Lower leg skin (tissue), 4 donors: ENCODE data around the gene AMBRA1. TPM values are rescaled to one million over a fixed set of nuclear protein-coding genes. Genes with fewer than 3 reads are reported as not detected.

Experiments
- DNase-seq, 2 donors: peaks; one replicate each; pipeline ENCODE4 v3.0.0-alpha.2; 2019; ENCODE audit warnings: low spot score in 2 of 2
- H3K4me3 ChIP-seq: fragments of 200-600 bp; sonication (generic); 2 replicates; pipeline ENCODE4 v1.5.1; 2017; ENCODE audit warnings: mild to moderate bottlenecking, low read depth; ENCODE audit not compliant: poor library complexity, severe bottlenecking
- POLR2A ChIP-seq, 2 donors: fragments of 450-650 bp; IDR thresholded peaks; one replicate each; pipeline ENCODE4 v1.6.1; 2016 to 2017; ENCODE audit warnings: antibody characterized with exemption in 2 of 2, mild to moderate bottlenecking in 1 of 2, moderate library complexity in 1 of 2
- WGBS, 2 donors: methylation state at CpG; one replicate each; pipeline ENCODE4 v1.1.5; 2018; 5-methylcytosine and 5-hydroxymethylcytosine counted together
- intact Hi-C: fragments of 100-400 bp; cut with DNase I; formaldehyde crosslinking; loops from one replicate; pipeline ENCODE4 v1.15.0; 2023; ENCODE audit warnings: low total_unique reads
- total RNA-seq, 4 donors: library from RNA; depleted of rRNA; stranded (reverse); fragments of >200 nt; gene quantifications; one replicate each; pipeline ENCODE4 v1.1.0, GENCODE V29; 2016
- TF ChIP-seq, protein P1 (sequence below), 3 donors: fragments of 450-650 bp; IDR thresholded peaks; one replicate each; pipeline ENCODE4 v1.5.1; 2016; ENCODE audit warnings: antibody characterized with exemption in 3 of 3, mild to moderate bottlenecking in 3 of 3, moderate library complexity in 2 of 3

Gene AMBRA1
- total RNA-seq, 4 donors from 2014 or later = 31.5 to 67.5 (median 36.2) TPM

DNA sequence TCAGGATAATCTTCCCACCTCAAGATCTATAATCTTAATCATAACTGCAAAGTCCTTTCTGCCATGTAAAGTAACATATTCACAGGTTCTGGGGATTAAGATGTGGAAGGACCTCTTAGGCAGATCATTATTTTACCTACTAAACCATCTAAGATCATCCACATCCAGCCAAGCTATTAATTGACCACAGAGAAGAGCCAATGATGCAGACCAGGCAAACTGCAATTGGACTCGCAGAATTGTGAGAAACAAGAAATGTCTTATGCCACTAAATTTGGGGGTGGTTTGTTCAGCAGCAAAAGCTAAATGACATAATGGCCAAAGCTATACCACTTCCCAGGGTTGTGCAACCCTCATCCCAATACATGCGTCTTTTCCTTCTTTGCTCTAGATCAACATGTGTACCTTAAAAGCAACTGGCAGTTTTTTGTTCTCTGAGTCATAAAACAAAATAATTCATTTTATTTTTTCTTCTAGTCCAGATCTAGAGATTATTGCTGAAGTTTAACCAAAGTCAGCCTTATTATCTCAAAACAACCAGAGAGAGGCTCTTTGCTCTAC, 113.6 kb downstream of the AMBRA1 start:
- no peak for DNase-seq
- no peak for TF ChIP-seq POLR2A (IDR thresholded peaks at IDR 0.05)
- TF ChIP-seq, protein P1, sequence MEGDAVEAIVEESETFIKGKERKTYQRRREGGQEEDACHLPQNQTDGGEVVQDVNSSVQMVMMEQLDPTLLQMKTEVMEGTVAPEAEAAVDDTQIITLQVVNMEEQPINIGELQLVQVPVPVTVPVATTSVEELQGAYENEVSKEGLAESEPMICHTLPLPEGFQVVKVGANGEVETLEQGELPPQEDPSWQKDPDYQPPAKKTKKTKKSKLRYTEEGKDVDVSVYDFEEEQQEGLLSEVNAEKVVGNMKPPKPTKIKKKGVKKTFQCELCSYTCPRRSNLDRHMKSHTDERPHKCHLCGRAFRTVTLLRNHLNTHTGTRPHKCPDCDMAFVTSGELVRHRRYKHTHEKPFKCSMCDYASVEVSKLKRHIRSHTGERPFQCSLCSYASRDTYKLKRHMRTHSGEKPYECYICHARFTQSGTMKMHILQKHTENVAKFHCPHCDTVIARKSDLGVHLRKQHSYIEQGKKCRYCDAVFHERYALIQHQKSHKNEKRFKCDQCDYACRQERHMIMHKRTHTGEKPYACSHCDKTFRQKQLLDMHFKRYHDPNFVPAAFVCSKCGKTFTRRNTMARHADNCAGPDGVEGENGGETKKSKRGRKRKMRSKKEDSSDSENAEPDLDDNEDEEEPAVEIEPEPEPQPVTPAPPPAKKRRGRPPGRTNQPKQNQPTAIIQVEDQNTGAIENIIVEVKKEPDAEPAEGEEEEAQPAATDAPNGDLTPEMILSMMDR (IDR thresholded peaks at IDR 0.05) = no peak
- intact Hi-C loops = no loop called here
- WGBS, 2 donors = 97% methylated on average over 2 of the region's 2 CpGs
- H3K4me3 ChIP-seq = no peak overlapping the region

- intact Hi-C loops = no loop called here
- TF ChIP-seq, protein P1 (IDR thresholded peaks at IDR 0.05) = no peak
- no peak for TF ChIP-seq POLR2A (IDR thresholded peaks at IDR 0.05)
- 96 to 98% methylated on average over 7 of the region's 7 CpGs for WGBS, 2 donors
- no peak for DNase-seq
- no peak overlapping the region for H3K4me3 ChIP-seq
Observed at GRCh38 chr11:46479601-46480000, 114.2 kb downstream of the AMBRA1 start.

DNA sequence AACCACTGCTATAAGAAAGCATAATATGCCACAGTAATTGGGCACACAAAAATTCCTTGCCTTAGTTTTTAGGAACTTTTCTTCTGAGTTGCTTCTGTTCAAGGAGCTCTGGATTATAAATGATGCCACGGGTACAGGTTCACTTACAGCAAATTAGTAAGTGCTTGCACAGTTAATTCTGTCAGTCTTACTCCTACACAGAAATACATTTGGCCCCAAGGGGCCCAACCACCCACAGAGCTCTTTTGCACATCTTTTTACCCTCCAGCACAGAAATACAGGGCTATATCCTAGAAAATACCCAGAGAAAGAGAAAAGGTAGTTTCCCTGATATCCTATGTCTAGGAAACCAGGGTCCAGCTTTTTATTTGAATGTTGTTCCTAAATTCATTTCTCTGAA, 115.6 kb downstream of the AMBRA1 start:
- WGBS, 2 donors = 65 to 73% methylated on average over 1 of the region's 1 CpG
- TF ChIP-seq POLR2A (IDR thresholded peaks at IDR 0.05) = no peak
- TF ChIP-seq, protein P1 (IDR thresholded peaks at IDR 0.05) = no peak
- no peak overlapping the region for H3K4me3 ChIP-seq
- intact Hi-C loops = no loop called here
- DNase-seq = no peak

DNA sequence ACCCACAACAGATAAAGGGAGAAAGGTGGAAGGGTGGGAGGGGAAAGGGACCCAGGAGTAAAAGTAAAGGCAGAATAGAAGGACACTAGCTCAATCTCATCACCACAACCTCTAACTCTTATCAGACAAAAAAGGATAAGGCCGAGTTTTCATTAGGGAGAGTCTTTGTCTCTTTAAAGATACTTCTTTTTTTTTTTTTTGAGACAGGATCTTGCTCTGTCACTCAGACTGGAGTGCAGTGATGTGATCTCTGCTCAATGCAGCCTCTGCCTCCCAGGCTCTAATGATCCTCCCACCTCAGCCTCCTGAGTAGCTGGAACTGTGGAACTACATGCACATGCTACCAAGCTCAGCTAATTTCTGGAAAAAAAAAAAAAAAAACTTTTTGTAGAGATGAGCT, 116.7 kb downstream of the AMBRA1 start:
- WGBS, 2 donors = 90 to 93% methylated on average over 1 of the region's 1 CpG
- no peak overlapping the region for H3K4me3 ChIP-seq
- intact Hi-C loops = no loop called here
- no peak for DNase-seq
- no peak for TF ChIP-seq POLR2A (IDR thresholded peaks at IDR 0.05)
- TF ChIP-seq, protein P1 (IDR thresholded peaks at IDR 0.05) = no peak

DNA sequence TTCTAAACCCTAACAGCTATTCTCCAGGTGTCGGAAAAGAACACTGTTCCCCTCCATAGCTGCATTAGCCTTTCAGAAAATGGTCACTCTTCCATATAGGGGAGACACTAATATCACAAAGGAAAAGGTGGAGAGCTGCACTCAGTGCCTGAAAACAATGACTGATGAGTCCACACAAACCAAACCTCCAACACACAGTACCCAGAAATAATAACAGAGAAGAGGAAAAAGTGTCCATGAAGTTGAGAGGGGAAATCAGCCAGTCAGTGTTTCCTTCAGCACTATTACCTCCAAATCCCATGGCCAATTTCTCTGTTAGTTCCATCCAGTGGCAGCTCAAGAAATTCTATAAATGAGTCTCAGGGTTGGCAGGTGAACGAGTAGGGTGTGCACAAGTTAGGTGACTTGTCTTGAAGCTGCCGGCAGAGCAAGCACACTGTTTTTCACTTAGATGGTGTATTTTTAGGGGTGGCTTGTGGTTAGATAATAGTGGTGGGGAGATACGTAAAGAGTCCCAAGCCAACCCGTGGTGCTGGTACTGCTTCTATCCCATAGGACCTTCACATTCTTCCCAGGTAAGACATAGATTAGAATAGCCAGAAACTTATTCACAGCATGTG, 117.8 kb downstream of the AMBRA1 start:
- H3K4me3 ChIP-seq = no peak overlapping the region
- DNase-seq = no peak
- 82 to 84% methylated on average over 5 of the region's 5 CpGs for WGBS, 2 donors
- intact Hi-C loops = no loop called here
- TF ChIP-seq, protein P1 (IDR thresholded peaks at IDR 0.05) = no peak
- no peak for TF ChIP-seq POLR2A (IDR thresholded peaks at IDR 0.05)
